ENCODE measurements around the gene C10orf105.

- TF ChIP-seq GATA3 (IDR thresholded peaks at IDR 0.05; ENCODE audit: low read depth, low read length) (no peak), GATA2 (IDR thresholded peaks at IDR 0.05; ENCODE audit: low read depth, low read length) (no peak)
Measured at GRCh38 chr10:71716426-71716825, 3.2 kb downstream of the C10orf105 start.
